T-helper 1 cell treated with Interleukin-12 subunit alpha and Interleukin-12 subunit beta and Interleukin-4 antibody, amounts not matched to agents 30 μg/mL and 1 μg/mL, for 36 hours (primary cell): Measurements from ENCODE around the gene DNAJB5.
"Not testable (repeated sequence)": the region's sequence is repeated elsewhere in the genome, so short reads cannot be mapped to it uniquely, and the experiment has no call there.

Experiments used
- H3K27ac Mint-ChIP-seq: one replicate; pipeline ENCODE4 v1.8.0; 2021; ENCODE audit warnings: mild to moderate bottlenecking, mixed read lengths
- H3K27me3 Mint-ChIP-seq: one replicate; pipeline ENCODE4 v1.8.0; 2021; ENCODE audit warnings: low read depth, mixed read lengths
- H3K36me3 Mint-ChIP-seq: one replicate; pipeline ENCODE4 v1.8.0; 2021; ENCODE audit warnings: low read depth, mixed read lengths
- H3K4me1 Mint-ChIP-seq: one replicate; pipeline ENCODE4 v1.8.0; 2021; ENCODE audit warnings: low read depth, mixed read lengths
- H3K4me3 Mint-ChIP-seq: one replicate; pipeline ENCODE4 v1.8.0; 2021; ENCODE audit warnings: mild to moderate bottlenecking, moderate library complexity, mixed read lengths
- H3K9me3 Mint-ChIP-seq: one replicate; pipeline ENCODE4 v1.8.0; 2021; ENCODE audit warnings: mixed read lengths

Gene DNAJB5

GRCh38 chr9:34989003-34989945 lies at the start of gene DNAJB5:
Gene DNAJB5 (plus strand): TSS chr9:34989745. CDS start chr9:34990631, 886 bp downstream.
- H3K4me3 Mint-ChIP-seq = peak within 1 kb of the TSS; percentile 96
- H3K27ac Mint-ChIP-seq = peak within 1 kb of the TSS; percentile 98
- peaks cover 43% of the 10 kb centered on the region for H3K4me1 Mint-ChIP-seq
- H3K36me3 Mint-ChIP-seq = no peaks in the 10 kb centered on the region
- no peaks in the 10 kb centered on the region for H3K9me3 Mint-ChIP-seq
- H3K27me3 Mint-ChIP-seq = no peaks in the 10 kb centered on the region

GRCh38 chr9:34939989-34940388 lies 49.6 kb upstream of the DNAJB5 start:
- H3K27me3 Mint-ChIP-seq, H3K9me3 Mint-ChIP-seq, H3K4me3 Mint-ChIP-seq, H3K4me1 Mint-ChIP-seq, H3K27ac Mint-ChIP-seq, H3K36me3 Mint-ChIP-seq: not testable (repeated sequence)

- Mint-ChIP-seq H3K9me3 (no peaks in the 10 kb centered on the region), H3K4me3 (no peak overlapping the region), H3K27ac (no peak overlapping the region), H3K27me3 (peaks cover 38% of the 10 kb centered on the region), H3K4me1 (no peaks in the 10 kb centered on the region), H3K36me3 (no peaks in the 10 kb centered on the region)
Observed at GRCh38 chr9:34948451-34948850, 41.1 kb upstream of the DNAJB5 start.

- Mint-ChIP-seq H3K36me3 (no peaks in the 10 kb centered on the region), H3K4me3 (no peak overlapping the region), H3K27ac (no peak overlapping the region)
Observed at GRCh38 chr9:34954225-34954624, 35.3 kb upstream of the DNAJB5 start.

GRCh38 chr9:34956066-34956465 lies 33.5 kb upstream of the DNAJB5 start:
- H3K27ac Mint-ChIP-seq, H3K4me3 Mint-ChIP-seq, H3K36me3 Mint-ChIP-seq, H3K9me3 Mint-ChIP-seq, H3K4me1 Mint-ChIP-seq: not testable (repeated sequence)
- peaks cover 81% of the 10 kb centered on the region for H3K27me3 Mint-ChIP-seq

More at GRCh38 chr9:34954225-34954624, 35.3 kb upstream of the DNAJB5 start:
- Mint-ChIP-seq H3K27me3 (peaks cover 69% of the 10 kb centered on the region), H3K4me1 (no peaks in the 10 kb centered on the region), H3K9me3 (no peaks in the 10 kb centered on the region)

- Mint-ChIP-seq H3K4me1 (peaks cover 1% of the 10 kb centered on the region), H3K9me3 (no peaks in the 10 kb centered on the region), H3K36me3 (no peaks in the 10 kb centered on the region), H3K4me3 (no peak overlapping the region), H3K27ac (no peak overlapping the region), H3K27me3 (peaks cover 79% of the 10 kb centered on the region)
Observed at GRCh38 chr9:34956648-34957047, 32.9 kb upstream of the DNAJB5 start.

- Mint-ChIP-seq H3K27ac (no peak within 1 kb of the TSS), H3K36me3 (no peaks in the 10 kb centered on the region), H3K9me3 (no peaks in the 10 kb centered on the region), H3K4me3 (peak within 1 kb of the TSS; percentile 16), H3K27me3 (peaks cover 72% of the 10 kb centered on the region), H3K4me1 (peaks cover 9% of the 10 kb centered on the region)
Observed at GRCh38 chr9:34957492-34958410, 31.8 kb upstream of the DNAJB5 start, which contains the start of gene PHF24. Gene PHF24 (plus strand): TSS chr9:34958285. CDS start chr9:34971299, 13,014 bp downstream.

- no peak overlapping the region for H3K4me3 Mint-ChIP-seq
- no peaks in the 10 kb centered on the region for H3K36me3 Mint-ChIP-seq
- H3K27me3 Mint-ChIP-seq = peaks cover 64% of the 10 kb centered on the region
- H3K9me3 Mint-ChIP-seq = no peaks in the 10 kb centered on the region
- H3K27ac Mint-ChIP-seq = no peak overlapping the region
- H3K4me1 Mint-ChIP-seq = peaks cover 11% of the 10 kb centered on the region
Observed at GRCh38 chr9:34958411-34958982, 31.0 kb upstream of the DNAJB5 start.

GRCh38 chr9:34959461-34959860 lies 30.1 kb upstream of the DNAJB5 start:
- Mint-ChIP-seq H3K27me3 (peaks cover 68% of the 10 kb centered on the region), H3K4me3 (no peak overlapping the region), H3K4me1 (peaks cover 11% of the 10 kb centered on the region), H3K27ac (no peak overlapping the region), H3K9me3 (no peaks in the 10 kb centered on the region), H3K36me3 (no peaks in the 10 kb centered on the region)

GRCh38 chr9:34961574-34962490 lies 27.7 kb upstream of the DNAJB5 start:
- Mint-ChIP-seq H3K36me3 (no peaks in the 10 kb centered on the region), H3K9me3 (no peaks in the 10 kb centered on the region), H3K27ac (no peak overlapping the region), H3K4me3 (no peak overlapping the region), H3K4me1 (peaks cover 11% of the 10 kb centered on the region), H3K27me3 (peaks cover 66% of the 10 kb centered on the region)

GRCh38 chr9:34962546-34962945 lies 27.0 kb upstream of the DNAJB5 start:
- no peak overlapping the region for H3K4me3 Mint-ChIP-seq
- peaks cover 65% of the 10 kb centered on the region for H3K27me3 Mint-ChIP-seq
- H3K9me3 Mint-ChIP-seq = no peaks in the 10 kb centered on the region
- H3K36me3 Mint-ChIP-seq = no peaks in the 10 kb centered on the region
- peaks cover 11% of the 10 kb centered on the region for H3K4me1 Mint-ChIP-seq
- no peak overlapping the region for H3K27ac Mint-ChIP-seq

- Mint-ChIP-seq H3K36me3 (no peaks in the 10 kb centered on the region), H3K27ac (no peak overlapping the region)
Observed at GRCh38 chr9:34963552-34963951, 26.0 kb upstream of the DNAJB5 start.

GRCh38 chr9:34964458-34964857 lies 25.1 kb upstream of the DNAJB5 start:
- Mint-ChIP-seq H3K36me3 (no peaks in the 10 kb centered on the region), H3K27ac (no peak overlapping the region), H3K9me3 (no peaks in the 10 kb centered on the region), H3K4me3 (no peak overlapping the region), H3K27me3 (peaks cover 70% of the 10 kb centered on the region), H3K4me1 (peaks cover 11% of the 10 kb centered on the region)

More at GRCh38 chr9:34963552-34963951, 26.0 kb upstream of the DNAJB5 start:
- Mint-ChIP-seq H3K4me1 (peaks cover 11% of the 10 kb centered on the region), H3K27me3 (peaks cover 74% of the 10 kb centered on the region), H3K4me3 (no peak overlapping the region), H3K9me3 (no peaks in the 10 kb centered on the region)
